DOHH2 (cell line): ENCODE measurements around the gene DGKA.

Experiments
- EZH2phosphoT487 ChIP-seq: fragments of 200-600 bp; sonication (generic); IDR thresholded peaks from 2 replicates; pipeline ENCODE4 v1.6.1; 2017; ENCODE audit warnings: borderline replicate concordance, mild to moderate bottlenecking, antibody characterized with exemption, low read length, moderate library complexity, mixed read lengths
- TF ChIP-seq, protein P1 (sequence below): fragments of 200-600 bp; sonication (generic); IDR thresholded peaks from one replicate; pipeline ENCODE4 v1.5.1; 2014; ENCODE audit warnings: antibody characterized with exemption, mild to moderate bottlenecking, low read depth, low read length; ENCODE audit not compliant: poor library complexity, severe bottlenecking

DNA sequence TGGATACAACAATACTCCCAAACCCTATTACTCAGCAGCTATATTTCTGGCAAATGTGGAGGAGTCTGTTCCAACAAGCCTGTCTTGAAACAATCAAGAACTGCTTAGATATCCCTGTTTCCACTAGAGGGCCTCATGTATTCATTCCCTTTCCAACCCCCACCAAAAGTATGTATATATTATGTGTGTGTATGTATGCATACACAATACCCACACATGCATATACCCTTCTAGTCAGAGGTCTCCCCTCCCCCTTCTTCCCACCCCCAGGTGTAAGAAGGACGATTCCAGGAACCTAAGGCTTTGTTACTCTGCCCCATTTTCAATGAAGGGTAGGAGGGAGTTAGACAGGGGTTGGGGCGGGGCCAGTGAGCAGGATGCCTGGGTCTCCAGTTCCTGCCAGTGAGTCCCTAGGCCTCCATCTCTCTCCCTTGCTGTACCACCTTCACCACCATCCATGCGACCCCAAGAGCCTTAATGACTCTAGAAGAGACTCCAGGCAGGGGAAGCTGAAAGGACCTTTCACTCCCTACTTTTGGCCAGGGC is at the start of gene DGKA:
- TF ChIP-seq, protein P1, sequence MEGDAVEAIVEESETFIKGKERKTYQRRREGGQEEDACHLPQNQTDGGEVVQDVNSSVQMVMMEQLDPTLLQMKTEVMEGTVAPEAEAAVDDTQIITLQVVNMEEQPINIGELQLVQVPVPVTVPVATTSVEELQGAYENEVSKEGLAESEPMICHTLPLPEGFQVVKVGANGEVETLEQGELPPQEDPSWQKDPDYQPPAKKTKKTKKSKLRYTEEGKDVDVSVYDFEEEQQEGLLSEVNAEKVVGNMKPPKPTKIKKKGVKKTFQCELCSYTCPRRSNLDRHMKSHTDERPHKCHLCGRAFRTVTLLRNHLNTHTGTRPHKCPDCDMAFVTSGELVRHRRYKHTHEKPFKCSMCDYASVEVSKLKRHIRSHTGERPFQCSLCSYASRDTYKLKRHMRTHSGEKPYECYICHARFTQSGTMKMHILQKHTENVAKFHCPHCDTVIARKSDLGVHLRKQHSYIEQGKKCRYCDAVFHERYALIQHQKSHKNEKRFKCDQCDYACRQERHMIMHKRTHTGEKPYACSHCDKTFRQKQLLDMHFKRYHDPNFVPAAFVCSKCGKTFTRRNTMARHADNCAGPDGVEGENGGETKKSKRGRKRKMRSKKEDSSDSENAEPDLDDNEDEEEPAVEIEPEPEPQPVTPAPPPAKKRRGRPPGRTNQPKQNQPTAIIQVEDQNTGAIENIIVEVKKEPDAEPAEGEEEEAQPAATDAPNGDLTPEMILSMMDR: peak; percentile 82
- TF ChIP-seq EZH2phosphoT487: no peak
